ENCODE results near the gene GON7.

Gene GON7

GRCh38 chr14:93156693-93157369, 50.0 kb downstream of the GON7 start:
- no peak for DNase-seq (ENCODE audit: low read depth in 2 of 2)

- DNase-seq (ENCODE audit: low read depth in 2 of 2) = no peak
Observed at GRCh38 chr14:93155667-93156066, 51.2 kb downstream of the GON7 start.

GRCh38 chr14:93153121-93153520, 53.7 kb downstream of the GON7 start:
- no peak for DNase-seq (ENCODE audit: low read depth in 2 of 2)
